Measurements from ENCODE around the gene INO80B.

DNA sequence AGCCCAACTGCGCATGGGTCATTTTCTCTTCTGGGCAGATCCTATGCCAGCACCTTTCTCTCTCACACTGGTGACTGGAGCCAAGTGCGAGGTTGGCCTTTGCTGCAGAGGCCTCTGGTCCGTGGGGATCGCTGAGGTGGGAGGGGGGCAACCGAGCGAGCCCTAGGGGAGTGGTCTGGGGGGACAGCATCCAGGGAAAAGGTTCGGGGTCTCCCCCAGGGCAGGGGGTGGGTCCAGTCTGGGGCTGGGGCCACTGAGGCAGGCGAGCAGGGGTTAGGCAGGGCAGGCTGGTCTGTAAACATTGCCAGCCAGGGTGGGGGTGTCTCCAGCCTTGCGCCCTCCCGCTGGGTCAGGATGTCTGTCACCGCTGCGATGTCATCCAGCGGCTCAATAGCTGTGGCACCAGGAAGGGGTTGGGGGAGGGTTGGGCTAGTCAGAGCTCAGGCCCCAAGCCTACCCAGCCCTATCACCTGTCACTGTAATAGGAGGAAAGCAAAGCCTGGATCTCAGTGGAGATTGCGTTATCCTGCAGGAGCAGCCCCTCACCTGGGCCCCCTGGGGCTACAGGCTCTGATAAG lies 28.6 kb upstream of the INO80B start:
- TF ChIP-seq CEBPB (IDR thresholded peaks at IDR 0.05) (no peak), CREB1 (IDR thresholded peaks at IDR 0.05; ENCODE audit: low read depth) (no peak), FOXM1 (IDR thresholded peaks at IDR 0.05; ENCODE audit: borderline replicate concordance, low read depth) (no peak), TAF1 (IDR thresholded peaks at IDR 0.05; ENCODE audit: low read depth) (no peak)
- TF ChIP-seq, protein P1, sequence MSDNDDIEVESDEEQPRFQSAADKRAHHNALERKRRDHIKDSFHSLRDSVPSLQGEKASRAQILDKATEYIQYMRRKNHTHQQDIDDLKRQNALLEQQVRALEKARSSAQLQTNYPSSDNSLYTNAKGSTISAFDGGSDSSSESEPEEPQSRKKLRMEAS (IDR thresholded peaks at IDR 0.05): no peak

Data from Ishikawa (cell line).